ENCODE measurements around the gene FUT3.

Gene FUT3

GRCh38 chr19:5851302-5851701, at the start of gene FUT3:
TSS of gene FUT3 (minus strand) at chr19:5851449.
- Histone ChIP-seq H3K36me3 (no peaks in the 10 kb centered on the region), H3K9me3 (replicated peaks in 1 of 11) (no peaks in the 10 kb centered on the region), H3K27me3 (no peaks in the 10 kb centered on the region), H3K27ac (no peak within 1 kb of the TSS), H3K9ac (no peak within 1 kb of the TSS), H4K20me1 (no peaks in the 10 kb centered on the region), H3K4me1 (peaks cover 0 to 15% (median 11%) of the 10 kb centered on the region in 10 experiments; a peak in 12 of 20 replicates), H3K4me2 (peak within 1 kb of the TSS in 6 of 11 experiments; percentile 3 to 50 (median 32); a peak in 9 of 22 replicates), H3K4me3 (no peak within 1 kb of the TSS)
- TF ChIP-seq Cebpa-rat (IDR thresholded peaks at IDR 0.05) = no peak

- Histone ChIP-seq H3K9me3 (replicated peaks in 1 of 11) (no peaks in the 10 kb centered on the region), H3K27me3 (no peaks in the 10 kb centered on the region), H3K9ac (peak overlapping the region in 9 of 11 experiments; percentile 32 to 61 (median 48); a peak in 14 of 22 replicates), H3K36me3 (peaks cover 29 to 58% (median 43%) of the 10 kb centered on the region in 11 experiments), H3K4me3 (no peak overlapping the region; a peak in 1 of 20 replicates), H3K4me2 (peak overlapping the region in 9 of 11 experiments; percentile 0 to 97 (median 12); a peak in 10 of 22 replicates), H3K27ac (no peak overlapping the region), H3K4me1 (peaks cover 31 to 47% (median 41%) of the 10 kb centered on the region in 10 experiments), H4K20me1 (peaks cover 36 to 71% (median 65%) of the 10 kb centered on the region in 11 experiments)
- TF ChIP-seq Cebpa-rat (IDR thresholded peaks at IDR 0.05) = no peak
Measured at GRCh38 chr19:5900976-5901375, 49.7 kb upstream of the FUT3 start.

GRCh38 chr19:5899728-5900526, 48.7 kb upstream of the FUT3 start:
- peaks cover 22 to 36% (median 31%) of the 10 kb centered on the region in 10 experiments for H3K4me1 ChIP-seq
- TF ChIP-seq Cebpa-rat (IDR thresholded peaks at IDR 0.05) = no peak

GRCh38 chr19:5897189-5897969, 46.1 kb upstream of the FUT3 start:
- Histone ChIP-seq H3K4me2 (no peak overlapping the region), H4K20me1 (peaks cover 41 to 99% (median 95%) of the 10 kb centered on the region in 11 experiments), H3K9me3 (replicated peaks in 1 of 11) (no peaks in the 10 kb centered on the region), H3K4me1 (peaks cover 16 to 31% (median 26%) of the 10 kb centered on the region in 10 experiments), H3K4me3 (no peak overlapping the region), H3K36me3 (peaks cover 49 to 87% (median 67%) of the 10 kb centered on the region in 11 experiments), H3K27me3 (no peaks in the 10 kb centered on the region), H3K27ac (peak overlapping the region in 1 of 11 experiments; percentile 12; a peak in 2 of 22 replicates), H3K9ac (peak overlapping the region in 8 of 11 experiments; percentile 41 to 61 (median 47); a peak in 14 of 22 replicates)
- TF ChIP-seq Cebpa-rat (IDR thresholded peaks at IDR 0.05) = no peak

More at GRCh38 chr19:5899728-5900526, 48.7 kb upstream of the FUT3 start:
- peak overlapping the region in 3 of 11 experiments; percentile 8 to 52 (median 14); a peak in 2 of 22 replicates for H3K9ac ChIP-seq
- peaks cover 40 to 69% (median 54%) of the 10 kb centered on the region in 11 experiments for H3K36me3 ChIP-seq
- no peak overlapping the region for H3K27ac ChIP-seq
- H3K9me3 ChIP-seq (replicated peaks in 1 of 11) = no peaks in the 10 kb centered on the region
- H4K20me1 ChIP-seq = peaks cover 41 to 82% (median 75%) of the 10 kb centered on the region in 11 experiments
- H3K4me3 ChIP-seq = no peak overlapping the region
- H3K27me3 ChIP-seq = no peaks in the 10 kb centered on the region
- H3K4me2 ChIP-seq = peak overlapping the region in 1 of 11 experiments; percentile 3; a peak in 2 of 22 replicates

- H3K9me3 ChIP-seq (replicated peaks in 1 of 11) = no peaks in the 10 kb centered on the region
- TF ChIP-seq Cebpa-rat (IDR thresholded peaks at IDR 0.05) = no peak
- H3K36me3 ChIP-seq = peaks cover 49 to 82% (median 65%) of the 10 kb centered on the region in 11 experiments
- H3K4me1 ChIP-seq = peaks cover 8 to 34% (median 19%) of the 10 kb centered on the region in 10 experiments; a peak in 18 of 20 replicates
- no peak overlapping the region for H3K4me3 ChIP-seq
- H3K27me3 ChIP-seq = no peaks in the 10 kb centered on the region
- H4K20me1 ChIP-seq = peaks cover 41 to 97% (median 92%) of the 10 kb centered on the region in 11 experiments
- H3K9ac ChIP-seq = no peak overlapping the region
- no peak overlapping the region for H3K27ac ChIP-seq
- no peak overlapping the region for H3K4me2 ChIP-seq
Measured at GRCh38 chr19:5896365-5897076, 45.3 kb upstream of the FUT3 start.

- peaks cover 1 to 33% (median 14%) of the 10 kb centered on the region in 10 experiments; a peak in 16 of 20 replicates for H3K4me1 ChIP-seq
- H3K9ac ChIP-seq = no peak overlapping the region
- peaks cover 41 to 92% (median 86%) of the 10 kb centered on the region in 11 experiments for H4K20me1 ChIP-seq
- H3K36me3 ChIP-seq = peaks cover 43 to 76% (median 59%) of the 10 kb centered on the region in 11 experiments
- no peak overlapping the region for H3K4me3 ChIP-seq
- H3K9me3 ChIP-seq (replicated peaks in 1 of 11) = no peaks in the 10 kb centered on the region
- no peak overlapping the region for H3K4me2 ChIP-seq
- no peak for TF ChIP-seq Cebpa-rat (IDR thresholded peaks at IDR 0.05)
- H3K27ac ChIP-seq = no peak overlapping the region
- no peaks in the 10 kb centered on the region for H3K27me3 ChIP-seq
Measured at GRCh38 chr19:5895890-5896289, 44.6 kb upstream of the FUT3 start.

- no peaks in the 10 kb centered on the region for H3K9me3 ChIP-seq (replicated peaks in 1 of 11)
- H3K4me3 ChIP-seq = no peak overlapping the region
- no peaks in the 10 kb centered on the region for H3K27me3 ChIP-seq
- no peak overlapping the region for H3K4me2 ChIP-seq
- H3K27ac ChIP-seq = no peak overlapping the region
- H3K4me1 ChIP-seq = peaks cover 0 to 36% (median 14%) of the 10 kb centered on the region in 10 experiments; a peak in 13 of 20 replicates
- no peak for TF ChIP-seq Cebpa-rat (IDR thresholded peaks at IDR 0.05)
- H3K9ac ChIP-seq = no peak overlapping the region
- H4K20me1 ChIP-seq = peaks cover 39 to 89% (median 81%) of the 10 kb centered on the region in 11 experiments
- H3K36me3 ChIP-seq = peaks cover 41 to 71% (median 54%) of the 10 kb centered on the region in 11 experiments
Measured at GRCh38 chr19:5895409-5895808, 44.2 kb upstream of the FUT3 start.

GRCh38 chr19:5894704-5895349, 43.6 kb upstream of the FUT3 start:
- H3K27me3 ChIP-seq = no peaks in the 10 kb centered on the region
- H3K36me3 ChIP-seq = peaks cover 35 to 65% (median 48%) of the 10 kb centered on the region in 11 experiments
- peaks cover 0 to 32% (median 12%) of the 10 kb centered on the region in 10 experiments; a peak in 12 of 20 replicates for H3K4me1 ChIP-seq
- no peaks in the 10 kb centered on the region for H3K9me3 ChIP-seq (replicated peaks in 1 of 11)
- H3K9ac ChIP-seq = peak overlapping the region in 1 of 11 experiments; percentile 22; a peak in 1 of 22 replicates
- no peak for TF ChIP-seq Cebpa-rat (IDR thresholded peaks at IDR 0.05)
- H3K27ac ChIP-seq = no peak overlapping the region
- H3K4me2 ChIP-seq = no peak overlapping the region
- H3K4me3 ChIP-seq = no peak overlapping the region
- H4K20me1 ChIP-seq = peaks cover 33 to 83% (median 75%) of the 10 kb centered on the region in 11 experiments
